Right atrium auricular region (tissue), 2 donors: ENCODE data around the gene DISP3. TPM values are rescaled to one million over a fixed set of nuclear protein-coding genes. Genes with fewer than 3 reads are reported as not detected.

Source experiments
- DNase-seq: peaks from one replicate; pipeline ENCODE4 v3.0.0-alpha.2; 2019; ENCODE audit warnings: low spot score
- H3K27ac ChIP-seq, 2 donors: fragments of 200-600 bp; sonication (generic); 1 replicate in 1 of 2; 2 replicates in 1 of 2; pipeline ENCODE4 v1.5.1; 2016 to 2019
- H3K27me3 ChIP-seq, 2 donors: fragments of 200-600 bp; sonication (generic); one replicate each; pipeline versions ENCODE4 v1.5.1 to v1.6.0; 2017 to 2019
- H3K36me3 ChIP-seq: fragments of 200-600 bp; sonication (generic); one replicate; pipeline ENCODE4 v1.5.1; 2016
- H3K4me1 ChIP-seq, 2 donors: fragments of 200-600 bp; sonication (generic); one replicate each; pipeline versions ENCODE4 v1.5.1 to v1.6.0; 2017 to 2019
- H3K4me3 ChIP-seq, 2 donors: fragments of 200-600 bp; sonication (generic); 1 replicate in 1 of 2; 2 replicates in 1 of 2; pipeline ENCODE4 v1.5.1; 2017 to 2019; ENCODE audit warnings: mild to moderate bottlenecking in 1 of 2, moderate library complexity in 1 of 2
- H3K9me3 ChIP-seq, 2 donors: fragments of 200-600 bp; sonication (generic); one replicate each; pipeline ENCODE4 v1.5.1; 2019
- total RNA-seq, 2 donors: library from RNA; depleted of rRNA; stranded (reverse); fragments of >200 nt; gene quantifications; one replicate each; pipeline ENCODE4 v1.1.0, GENCODE V29; 2016
- TF ChIP-seq, protein P1 (sequence below), 2 donors: fragments of 200-600 bp; sonication (generic); IDR thresholded peaks; one replicate each; pipeline ENCODE4 v1.5.1; 2019; ENCODE audit warnings: antibody characterized with exemption in 2 of 2

Gene DISP3
- total RNA-seq, 2 donors from 2014 or later = 0.16 TPM; not detected in 1

DNA sequence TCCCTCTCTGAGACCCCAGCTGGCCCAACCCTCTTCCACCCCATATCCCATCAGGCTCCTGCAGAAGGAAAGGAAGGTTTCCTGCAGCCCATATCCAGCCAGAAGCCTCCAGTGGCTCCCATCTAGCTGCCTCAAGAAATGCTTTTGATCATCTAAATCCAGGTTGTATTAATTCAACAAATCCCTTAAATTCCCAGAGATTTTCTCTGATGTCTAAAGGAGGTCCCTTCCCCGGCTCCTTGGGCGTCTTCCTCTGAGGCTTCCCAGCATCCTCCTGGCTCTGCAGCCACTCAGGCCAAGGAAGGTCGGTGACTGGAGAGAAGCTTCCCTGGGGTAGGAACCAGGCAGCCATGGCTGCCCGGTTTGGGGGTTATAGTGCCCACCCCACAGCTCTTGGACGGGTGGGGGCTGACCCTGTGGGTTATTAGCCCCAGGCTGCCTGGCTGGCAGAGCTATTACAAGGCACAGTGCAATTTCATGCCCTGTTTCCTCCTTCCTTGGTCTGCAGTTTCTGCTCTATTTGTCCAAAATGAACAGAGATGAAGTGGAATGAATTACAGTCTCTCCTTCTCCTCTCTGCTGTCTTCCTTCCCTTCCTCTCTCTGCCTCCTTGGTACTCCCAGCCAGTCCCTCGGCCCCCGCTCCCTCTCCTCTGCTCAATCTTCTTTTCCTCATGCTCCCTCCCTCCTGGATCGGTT is 34.8 kb upstream of the DISP3 start:
- Histone ChIP-seq H3K4me3 (no peak overlapping the region), H3K4me1 (no peaks in the 10 kb centered on the region), H3K27ac (no peak overlapping the region), H3K27me3 (no peaks in the 10 kb centered on the region), H3K36me3 (no peaks in the 10 kb centered on the region), H3K9me3 (no peaks in the 10 kb centered on the region)
- TF ChIP-seq, protein P1, sequence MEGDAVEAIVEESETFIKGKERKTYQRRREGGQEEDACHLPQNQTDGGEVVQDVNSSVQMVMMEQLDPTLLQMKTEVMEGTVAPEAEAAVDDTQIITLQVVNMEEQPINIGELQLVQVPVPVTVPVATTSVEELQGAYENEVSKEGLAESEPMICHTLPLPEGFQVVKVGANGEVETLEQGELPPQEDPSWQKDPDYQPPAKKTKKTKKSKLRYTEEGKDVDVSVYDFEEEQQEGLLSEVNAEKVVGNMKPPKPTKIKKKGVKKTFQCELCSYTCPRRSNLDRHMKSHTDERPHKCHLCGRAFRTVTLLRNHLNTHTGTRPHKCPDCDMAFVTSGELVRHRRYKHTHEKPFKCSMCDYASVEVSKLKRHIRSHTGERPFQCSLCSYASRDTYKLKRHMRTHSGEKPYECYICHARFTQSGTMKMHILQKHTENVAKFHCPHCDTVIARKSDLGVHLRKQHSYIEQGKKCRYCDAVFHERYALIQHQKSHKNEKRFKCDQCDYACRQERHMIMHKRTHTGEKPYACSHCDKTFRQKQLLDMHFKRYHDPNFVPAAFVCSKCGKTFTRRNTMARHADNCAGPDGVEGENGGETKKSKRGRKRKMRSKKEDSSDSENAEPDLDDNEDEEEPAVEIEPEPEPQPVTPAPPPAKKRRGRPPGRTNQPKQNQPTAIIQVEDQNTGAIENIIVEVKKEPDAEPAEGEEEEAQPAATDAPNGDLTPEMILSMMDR (IDR thresholded peaks at IDR 0.05) = no peak
- no peak for DNase-seq

DNA sequence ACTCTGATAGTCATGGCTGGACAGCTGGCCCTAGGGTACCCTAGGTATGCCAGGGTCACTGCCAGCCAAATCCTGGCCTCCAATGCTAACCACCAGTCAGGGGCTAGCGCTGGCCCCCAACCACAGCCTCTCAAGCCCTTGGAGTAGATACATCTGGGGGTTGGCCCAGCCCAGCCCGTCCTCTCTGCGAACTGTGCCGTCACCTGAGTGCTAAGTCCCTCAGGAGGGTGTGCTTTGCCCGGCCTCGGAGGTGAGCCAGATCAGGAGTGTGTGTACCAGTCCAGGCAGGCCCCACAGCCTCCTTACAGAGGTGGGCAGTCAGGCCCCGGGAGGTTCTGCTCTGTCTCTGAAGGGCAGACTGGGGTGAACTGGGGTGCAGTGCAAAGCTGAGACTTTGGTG is 34.0 kb upstream of the DISP3 start:
- Histone ChIP-seq H3K27me3 (no peaks in the 10 kb centered on the region), H3K36me3 (no peaks in the 10 kb centered on the region), H3K9me3 (no peaks in the 10 kb centered on the region), H3K27ac (no peak overlapping the region), H3K4me3 (no peak overlapping the region), H3K4me1 (no peaks in the 10 kb centered on the region)
- TF ChIP-seq, protein P1 (IDR thresholded peaks at IDR 0.05) = no peak
- DNase-seq = no peak

DNA sequence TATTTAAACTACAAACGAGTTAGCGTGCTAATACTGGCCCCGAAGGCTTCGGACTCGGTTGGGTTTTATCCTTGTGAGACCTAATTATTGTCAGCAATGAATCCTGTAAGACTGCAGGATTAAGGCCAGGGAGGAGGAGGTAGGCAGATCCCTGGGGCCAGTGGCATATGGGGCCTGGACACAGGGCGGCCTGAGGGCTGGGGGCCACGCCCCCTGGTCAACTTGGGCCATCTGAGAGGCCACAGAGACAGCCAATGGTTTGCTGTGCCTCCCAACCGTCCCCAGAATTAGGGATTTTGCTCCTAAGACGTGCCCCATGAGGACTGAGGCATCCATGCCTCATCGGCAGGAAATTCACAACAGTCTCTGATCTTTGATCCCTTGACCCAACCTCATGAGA is 31.1 kb upstream of the DISP3 start:
- TF ChIP-seq, protein P1 (IDR thresholded peaks at IDR 0.05) = no peak
- no peaks in the 10 kb centered on the region for H3K9me3 ChIP-seq
- H3K27ac ChIP-seq = no peak overlapping the region
- no peaks in the 10 kb centered on the region for H3K4me1 ChIP-seq
- H3K4me3 ChIP-seq = no peak overlapping the region
- H3K36me3 ChIP-seq = no peaks in the 10 kb centered on the region
- DNase-seq = no peak
- H3K27me3 ChIP-seq = no peaks in the 10 kb centered on the region

DNA sequence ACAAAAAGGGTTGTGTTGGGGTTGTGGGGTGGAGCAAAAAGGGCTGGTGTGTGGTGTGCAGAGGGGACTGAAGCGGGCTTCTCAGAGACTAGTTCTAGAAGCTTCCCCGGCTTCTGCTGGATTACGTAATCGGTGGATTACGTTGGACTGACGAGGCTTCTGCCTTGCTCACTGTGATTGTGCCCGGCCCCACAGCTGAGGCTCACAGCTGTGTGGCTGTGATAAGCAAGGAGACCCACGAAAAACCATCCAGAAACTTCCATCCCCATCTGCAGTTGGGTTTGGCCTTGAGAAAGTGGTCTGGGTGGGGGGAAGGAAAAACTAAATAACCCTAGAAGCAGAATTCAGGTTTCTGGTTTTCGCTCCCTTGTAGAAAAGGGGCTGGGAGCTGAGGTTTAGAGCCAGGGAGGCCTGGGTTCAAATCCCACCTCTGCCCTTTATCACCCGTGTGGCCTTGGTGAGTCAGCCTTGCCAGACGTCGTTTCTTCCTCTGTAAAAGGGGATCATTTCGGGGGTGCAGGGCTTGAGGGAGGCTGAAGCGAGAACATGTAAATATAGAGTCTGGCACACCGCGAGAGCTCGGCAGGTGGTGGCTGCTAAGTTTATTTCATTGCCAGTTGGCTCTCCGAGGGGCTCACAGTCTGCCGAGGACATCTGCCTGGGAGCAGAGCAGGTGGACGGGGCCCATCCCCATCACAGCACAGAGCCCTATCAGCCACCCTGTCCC is 30.4 kb upstream of the DISP3 start:
- TF ChIP-seq, protein P1 (IDR thresholded peaks at IDR 0.05) = no peak
- Histone ChIP-seq H3K27me3 (no peaks in the 10 kb centered on the region), H3K36me3 (no peaks in the 10 kb centered on the region), H3K9me3 (no peaks in the 10 kb centered on the region), H3K4me1 (no peaks in the 10 kb centered on the region), H3K27ac (no peak overlapping the region), H3K4me3 (no peak overlapping the region)
- no peak for DNase-seq

DNA sequence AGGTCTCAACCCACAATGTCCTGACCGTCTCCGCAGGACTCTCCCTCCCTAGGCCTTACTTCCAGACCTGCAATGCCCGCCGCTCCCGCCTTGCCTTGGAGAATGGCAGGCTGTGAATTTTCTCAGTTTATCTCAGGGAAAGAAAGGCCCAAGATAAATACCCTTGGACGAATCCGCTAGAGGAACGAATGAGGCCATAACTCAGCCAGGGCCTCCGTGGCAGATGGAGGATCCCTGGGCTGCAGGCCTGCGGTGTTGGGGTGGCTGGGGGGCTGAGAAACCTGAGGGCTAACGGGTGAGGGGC is 29.9 kb upstream of the DISP3 start:
- Histone ChIP-seq H3K9me3 (no peaks in the 10 kb centered on the region), H3K27ac (no peak overlapping the region), H3K27me3 (no peaks in the 10 kb centered on the region), H3K36me3 (no peaks in the 10 kb centered on the region), H3K4me1 (no peaks in the 10 kb centered on the region), H3K4me3 (no peak overlapping the region)
- DNase-seq = no peak
- TF ChIP-seq, protein P1 (IDR thresholded peaks at IDR 0.05) = no peak
